DND-41 (cell line): ENCODE data around the gene GADD45GIP1.

Source experiments
- CTCF ChIP-seq: IDR thresholded peaks from 2 replicates; pipeline ENCODE4 v1.5.1; 2012; ENCODE audit warnings: borderline replicate concordance, low read length, moderate library complexity, mild to moderate bottlenecking; ENCODE audit not compliant: poor library complexity, severe bottlenecking; ENCODE audit errors: extremely low read depth
- EZH2 ChIP-seq: IDR thresholded peaks from 3 replicates; pipeline ENCODE4 v1.6.1; 2012; ENCODE audit warnings: borderline replicate concordance, low read depth, mild to moderate bottlenecking, moderate library complexity, low read length, inconsistent platforms; ENCODE audit not compliant: severe bottlenecking

DNA sequence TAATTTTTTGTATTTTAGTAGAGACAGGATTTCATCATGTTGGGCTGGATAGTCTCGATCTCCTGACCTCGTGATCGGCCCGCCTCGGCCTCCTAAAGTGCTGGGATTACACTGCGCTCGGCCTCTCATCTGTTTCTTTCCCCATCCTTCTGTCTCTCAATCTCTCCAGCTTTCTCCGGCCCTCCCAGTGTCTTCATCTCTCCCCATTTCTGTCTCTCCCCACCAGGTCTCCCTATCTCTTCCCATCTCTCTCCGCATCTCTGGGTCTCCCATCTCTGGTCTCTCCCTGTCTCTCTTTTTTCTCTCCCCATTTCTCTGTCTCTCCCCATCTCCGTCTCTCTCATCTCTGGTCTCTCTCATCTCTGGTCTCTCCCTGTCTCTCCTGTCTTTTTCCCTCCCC, 26.1 kb upstream of the GADD45GIP1 start:
- TF ChIP-seq CTCF (no peak), EZH2 (no peak)
